Panc1 (cell line): ENCODE data around the gene CXCL16. TPM values are rescaled to one million over a fixed set of nuclear protein-coding genes. Genes with fewer than 3 reads are reported as not detected.
A peak's percentile ranks its signal among the peaks of the same experiment; 100 is the strongest.
"Not testable (repeated sequence)": the region's sequence is repeated elsewhere in the genome, so short reads cannot be mapped to it uniquely, and the experiment has no call there.

Source experiments
- ATAC-seq: fragments of 200-7000 bp; cut with Tn5 transposase; 2 replicates; pipeline ENCODE4 v1.9.1; 2020; ENCODE audit warnings: mild to moderate bottlenecking, moderate library complexity
- BruUV-seq: library from RNA; stranded (reverse); fragments of 400-500 nt; replicated peaks from 2 replicates; lab custom pipeline; 2021; lab: Mats Ljungman, UMichigan
- CTCF ChIA-PET: fragments of 300-600 bp; sonication (Branson Sonifier 250); formaldehyde crosslinking; loops from one replicate; lab custom pipeline; 2022; ENCODE audit warnings: antibody characterized with exemption; lab: Charles Lee
- POLR2A ChIA-PET: fragments of 300-600 bp; sonication (Branson Sonifier 250); formaldehyde crosslinking; loops from one replicate; lab custom pipeline; 2022; ENCODE audit warnings: antibody characterized with exemption; lab: Charles Lee
- DNase-seq: peaks from one replicate; pipeline ENCODE4 v3.0.0-alpha.2; 2010; ENCODE audit warnings: low read depth, low spot score
- H3K27ac ChIP-seq: 2 replicates; pipeline ENCODE4 v1.5.1; 2011; ENCODE audit warnings: mild to moderate bottlenecking, low read length, inconsistent platforms
- H3K27me3 ChIP-seq: fragments of 200-500 bp; sonication (Bioruptor generic); 2 replicates; pipeline ENCODE4 v1.6.0; 2014; ENCODE audit warnings: low read length, inconsistent platforms; ENCODE audit not compliant: control insufficient read depth, insufficient read depth
- H3K36me3 ChIP-seq: fragments of 200-500 bp; sonication (Bioruptor generic); 2 replicates; pipeline ENCODE4 v1.5.1; 2014; ENCODE audit warnings: inconsistent platforms, mild to moderate bottlenecking, low read length, moderate library complexity; ENCODE audit not compliant: control insufficient read depth, insufficient read depth
- H3K4me1 ChIP-seq: 2 replicates; pipeline ENCODE4 v1.5.1; 2011; ENCODE audit warnings: inconsistent platforms, mild to moderate bottlenecking, low read length, moderate library complexity; ENCODE audit not compliant: control insufficient read depth, insufficient read depth
- H3K4me3 ChIP-seq, 2 experiments: 2 replicates each; pipeline ENCODE4 v1.5.1; 2011 to 2012; ENCODE audit warnings: low read depth in 2 of 2, low read length in 2 of 2, mild to moderate bottlenecking in 2 of 2, inconsistent platforms in 1 of 2, moderate library complexity in 1 of 2
- H3K9me3 ChIP-seq: fragments of 200-500 bp; sonication (Bioruptor generic); 2 replicates; pipeline ENCODE4 v1.5.1; 2014; ENCODE audit warnings: low read depth, mild to moderate bottlenecking, inconsistent platforms, low read length, moderate library complexity; ENCODE audit not compliant: control insufficient read depth, insufficient read depth
- POLR2AphosphoS5 ChIP-seq: IDR thresholded peaks from 2 replicates; pipeline ENCODE4 v1.6.1; 2012; ENCODE audit warnings: mild to moderate bottlenecking, low read depth, low read length, moderate library complexity
- REST ChIP-seq, 2 experiments: IDR thresholded peaks; 2 replicates each; pipeline ENCODE4 v1.6.1; 2011 to 2012; ENCODE audit warnings: low read depth in 2 of 2, control low read depth in 1 of 2, low read length in 1 of 2, mild to moderate bottlenecking in 1 of 2, moderate library complexity in 1 of 2; ENCODE audit not compliant: insufficient read depth in 1 of 2
- SIN3A ChIP-seq: IDR thresholded peaks from 2 replicates; pipeline ENCODE4 v1.6.1; 2012; ENCODE audit warnings: low read depth, mild to moderate bottlenecking, low read length, moderate library complexity, borderline replicate concordance; ENCODE audit not compliant: insufficient read depth
- TCF7L2 ChIP-seq: IDR thresholded peaks from 2 replicates; pipeline ENCODE4 v1.6.1; 2011; ENCODE audit warnings: mild to moderate bottlenecking, low read depth, low read length, inconsistent platforms
- in situ Hi-C: cut with HindIII; loops from 2 replicates; pipeline ENCODE4 v1.10.0; 2016; ENCODE audit warnings: low sequenced_read_pairs, low pct_unique_long_range_greater_than_20kb
- intact Hi-C: fragments of 100-400 bp; cut with micrococcal nuclease; formaldehyde crosslinking; loops from one replicate; pipeline ENCODE4 v1.10.0; 2022; ENCODE audit not compliant: unreplicated experiment
- total RNA-seq: library from RNA; stranded (reverse); gene quantifications from one replicate; pipeline ENCODE4 v1.2.1, GENCODE V29; 2021; ENCODE audit not compliant: unreplicated experiment
- TF ChIP-seq, protein P1 (sequence below): fragments of 450-650 bp; IDR thresholded peaks from 2 replicates; pipeline ENCODE4 v1.5.1; 2017; ENCODE audit warnings: mild to moderate bottlenecking

CXCL16 gene
- total RNA-seq, 1 experiment from 2014 or later = 5.3 TPM

DNA sequence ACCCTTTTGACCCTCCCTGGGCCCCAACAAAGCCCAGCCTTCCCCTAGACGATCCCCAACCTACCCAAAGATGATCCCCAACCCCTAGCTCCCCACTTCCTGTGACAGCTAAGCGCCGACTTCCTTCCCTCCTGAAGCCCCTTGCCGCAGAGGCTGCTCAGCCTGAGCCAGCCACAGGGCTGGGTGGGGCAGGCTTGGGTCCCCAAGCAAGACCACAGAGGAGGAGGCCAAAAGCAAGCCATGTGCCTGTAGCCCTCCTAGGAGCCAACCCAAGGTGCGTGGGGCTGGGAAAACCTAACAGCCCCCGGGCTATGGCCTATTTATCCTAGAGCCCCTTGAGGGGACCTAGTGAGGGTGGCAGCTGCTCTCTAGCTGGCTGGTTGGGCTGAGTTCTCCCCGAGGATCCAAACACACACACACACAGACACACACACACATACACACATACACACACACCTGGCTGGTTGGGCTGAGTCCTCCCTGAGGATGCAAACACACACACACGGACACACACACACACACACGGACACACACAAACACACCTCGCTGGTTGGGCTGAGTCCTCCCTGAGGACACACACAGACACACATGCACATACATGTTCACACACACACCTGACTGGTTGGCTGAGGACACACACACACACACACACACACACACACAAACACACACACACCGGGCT lies 24.5 kb downstream of the CXCL16 start:
- ATAC-seq = no peak
- in situ Hi-C loops = no loop called here
- Histone ChIP-seq H3K9me3 (no peaks in the 10 kb centered on the region), H3K27me3 (no peaks in the 10 kb centered on the region), H3K4me3 (no peak overlapping the region), H3K27ac (no peak overlapping the region), H3K4me1 (peaks cover 4% of the 10 kb centered on the region), H3K36me3 (no peaks in the 10 kb centered on the region)
- DNase-seq = no peak
- BruUV-seq = no TSS peak
- ChIA-PET CTCF (no interaction called here), POLR2A (no interaction called here)
- intact Hi-C loops = no loop called here
- TF ChIP-seq TCF7L2 = no peak
- no peak for TF ChIP-seq POLR2AphosphoS5
- no peak for TF ChIP-seq SIN3A
- TF ChIP-seq REST (IDR thresholded peaks at IDR 0.05; ENCODE audit: insufficient read depth in 1 of 2, low read depth in 2 of 2, low read length in 1 of 2) = no peak
- TF ChIP-seq, protein P1, sequence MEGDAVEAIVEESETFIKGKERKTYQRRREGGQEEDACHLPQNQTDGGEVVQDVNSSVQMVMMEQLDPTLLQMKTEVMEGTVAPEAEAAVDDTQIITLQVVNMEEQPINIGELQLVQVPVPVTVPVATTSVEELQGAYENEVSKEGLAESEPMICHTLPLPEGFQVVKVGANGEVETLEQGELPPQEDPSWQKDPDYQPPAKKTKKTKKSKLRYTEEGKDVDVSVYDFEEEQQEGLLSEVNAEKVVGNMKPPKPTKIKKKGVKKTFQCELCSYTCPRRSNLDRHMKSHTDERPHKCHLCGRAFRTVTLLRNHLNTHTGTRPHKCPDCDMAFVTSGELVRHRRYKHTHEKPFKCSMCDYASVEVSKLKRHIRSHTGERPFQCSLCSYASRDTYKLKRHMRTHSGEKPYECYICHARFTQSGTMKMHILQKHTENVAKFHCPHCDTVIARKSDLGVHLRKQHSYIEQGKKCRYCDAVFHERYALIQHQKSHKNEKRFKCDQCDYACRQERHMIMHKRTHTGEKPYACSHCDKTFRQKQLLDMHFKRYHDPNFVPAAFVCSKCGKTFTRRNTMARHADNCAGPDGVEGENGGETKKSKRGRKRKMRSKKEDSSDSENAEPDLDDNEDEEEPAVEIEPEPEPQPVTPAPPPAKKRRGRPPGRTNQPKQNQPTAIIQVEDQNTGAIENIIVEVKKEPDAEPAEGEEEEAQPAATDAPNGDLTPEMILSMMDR = no peak

- in situ Hi-C loops, BruUV-seq, H3K36me3 ChIP-seq, H3K27me3 ChIP-seq, ATAC-seq, POLR2A ChIA-PET, DNase-seq, H3K4me1 ChIP-seq, CTCF ChIA-PET, intact Hi-C loops, H3K27ac ChIP-seq, H3K9me3 ChIP-seq, H3K4me3 ChIP-seq: not testable (repeated sequence)
These were observed 25.2 kb downstream of the CXCL16 start for GRCh38 chr17:4714340-4715062.

- CTCF ChIA-PET = interaction anchor here (0.6 kb wide), 1 partner anchor 84 kb away, joined by 3 read pairs; no protein-coding TSS in a partner anchor
- intact Hi-C loops = no loop called here
- no peak for DNase-seq
- no peaks in the 10 kb centered on the region for H3K27me3 ChIP-seq
- no peak overlapping the region for H3K27ac ChIP-seq
- TSS peak; percentile 60 for BruUV-seq
- no peak for ATAC-seq
- no peak for TF ChIP-seq REST (IDR thresholded peaks at IDR 0.05; ENCODE audit: insufficient read depth in 1 of 2, low read depth in 2 of 2, low read length in 1 of 2)
- no peak for TF ChIP-seq POLR2AphosphoS5
- TF ChIP-seq SIN3A = no peak
- TF ChIP-seq, protein P1 = no peak
- TF ChIP-seq TCF7L2 = no peak
- H3K4me3 ChIP-seq = no peak overlapping the region
- POLR2A ChIA-PET = no interaction called here
- in situ Hi-C loops = no loop called here
- peaks cover 4% of the 10 kb centered on the region for H3K4me1 ChIP-seq
- H3K36me3 ChIP-seq = no peaks in the 10 kb centered on the region
- H3K9me3 ChIP-seq = no peaks in the 10 kb centered on the region
These were observed 27.2 kb downstream of the CXCL16 start for GRCh38 chr17:4712526-4712925.
